ENCODE data around the gene TP53RK.

DNA sequence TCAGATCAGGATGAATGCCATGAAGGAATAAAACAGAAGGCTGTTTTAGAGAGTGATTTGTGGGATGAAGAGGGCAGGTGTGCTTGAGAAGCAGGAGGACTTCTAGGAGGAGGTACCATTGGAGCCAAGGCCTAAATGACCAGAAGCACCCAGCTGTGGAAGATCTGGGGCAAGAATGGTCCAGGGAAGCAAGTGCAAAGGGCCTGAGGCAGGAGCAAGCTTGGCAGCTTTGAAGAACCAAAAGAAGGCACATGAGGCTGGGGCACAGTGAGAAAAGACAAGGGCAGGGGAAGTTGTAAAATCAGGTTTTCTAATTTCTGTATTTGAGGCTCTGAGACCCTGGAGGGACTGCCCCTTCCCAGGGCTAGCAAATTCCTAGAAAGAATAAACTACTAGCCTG lies 47.8 kb downstream of the TP53RK start:
- TF ChIP-seq CTCF (IDR thresholded peaks at IDR 0.05; ENCODE audit: low read depth, low read length, missing input control) (no peak), ATF3 (IDR thresholded peaks at IDR 0.05) (no peak), RXRA (IDR thresholded peaks at IDR 0.05) (no peak), TAF1 (conservative IDR thresholded peaks at IDR 0.05) (no peak), EGR1 (IDR thresholded peaks at IDR 0.05; ENCODE audit: low read depth in 2 of 2) (no peak), GABPA (IDR thresholded peaks at IDR 0.05 in 1 of 2, conservative IDR thresholded peaks at IDR 0.05 in 1 of 2) (no peak), FOXA1 (IDR thresholded peaks at IDR 0.05) (no peak), HNF4G (IDR thresholded peaks at IDR 0.05) (no peak)
- TF ChIP-seq, protein P1, sequence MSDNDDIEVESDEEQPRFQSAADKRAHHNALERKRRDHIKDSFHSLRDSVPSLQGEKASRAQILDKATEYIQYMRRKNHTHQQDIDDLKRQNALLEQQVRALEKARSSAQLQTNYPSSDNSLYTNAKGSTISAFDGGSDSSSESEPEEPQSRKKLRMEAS (IDR thresholded peaks at IDR 0.05), result no peak
